Stomach (tissue), 4 donors: ENCODE data around the gene SOHLH2.

Experiments
- EP300 ChIP-seq: sonication (generic); formaldehyde crosslinking; IDR thresholded peaks from one replicate; pipeline ENCODE4 v1.6.1; 2017; ENCODE audit warnings: antibody characterized with exemption
- POLR2A ChIP-seq, 4 donors: fragments of 450-650 bp; IDR thresholded peaks; one replicate each; pipeline ENCODE4 v1.6.1; 2016; ENCODE audit warnings: antibody characterized with exemption in 4 of 4, control low read depth in 2 of 4, mild to moderate bottlenecking in 1 of 4, moderate library complexity in 1 of 4
- POLR2AphosphoS5 ChIP-seq, 3 donors: sonication (generic); formaldehyde crosslinking; IDR thresholded peaks; one replicate each; pipeline ENCODE4 v1.6.1; 2016; ENCODE audit warnings: antibody characterized with exemption in 3 of 3
- TF ChIP-seq, protein P1 (sequence below), 7 experiments: fragments of 450-650 bp in 4 of 7; fragments of 200-600 bp in 3 of 7; sonication (generic) in 3 of 7; IDR thresholded peaks; one replicate each; pipeline ENCODE4 v1.5.1; 2016 to 2019; ENCODE audit warnings: antibody characterized with exemption in 7 of 7, control low read depth in 2 of 7, mild to moderate bottlenecking in 1 of 7

DNA sequence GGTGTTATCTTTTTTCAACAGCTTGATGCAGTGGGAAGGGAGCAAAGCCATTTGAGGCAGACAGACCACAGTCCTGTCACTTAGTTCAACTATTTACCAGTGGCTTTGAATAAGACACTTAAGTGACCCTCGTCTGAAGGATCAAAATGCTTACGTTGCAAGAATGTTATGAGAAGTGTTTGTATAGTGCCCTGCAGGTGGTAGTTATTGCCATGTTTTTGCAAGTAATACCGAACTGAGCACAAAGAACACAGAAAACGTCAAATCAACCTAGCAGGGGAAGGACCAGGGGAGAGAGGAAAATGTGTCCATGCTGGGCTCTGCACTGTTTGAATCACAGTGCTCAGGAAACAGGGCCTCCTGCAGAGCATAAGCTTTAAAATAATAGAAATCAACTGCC, 2.8 kb downstream of the SOHLH2 start:
- TF ChIP-seq POLR2AphosphoS5 (IDR thresholded peaks at IDR 0.05) (no peak), POLR2A (IDR thresholded peaks at IDR 0.05) (no peak), EP300 (no peak)
- TF ChIP-seq, protein P1, sequence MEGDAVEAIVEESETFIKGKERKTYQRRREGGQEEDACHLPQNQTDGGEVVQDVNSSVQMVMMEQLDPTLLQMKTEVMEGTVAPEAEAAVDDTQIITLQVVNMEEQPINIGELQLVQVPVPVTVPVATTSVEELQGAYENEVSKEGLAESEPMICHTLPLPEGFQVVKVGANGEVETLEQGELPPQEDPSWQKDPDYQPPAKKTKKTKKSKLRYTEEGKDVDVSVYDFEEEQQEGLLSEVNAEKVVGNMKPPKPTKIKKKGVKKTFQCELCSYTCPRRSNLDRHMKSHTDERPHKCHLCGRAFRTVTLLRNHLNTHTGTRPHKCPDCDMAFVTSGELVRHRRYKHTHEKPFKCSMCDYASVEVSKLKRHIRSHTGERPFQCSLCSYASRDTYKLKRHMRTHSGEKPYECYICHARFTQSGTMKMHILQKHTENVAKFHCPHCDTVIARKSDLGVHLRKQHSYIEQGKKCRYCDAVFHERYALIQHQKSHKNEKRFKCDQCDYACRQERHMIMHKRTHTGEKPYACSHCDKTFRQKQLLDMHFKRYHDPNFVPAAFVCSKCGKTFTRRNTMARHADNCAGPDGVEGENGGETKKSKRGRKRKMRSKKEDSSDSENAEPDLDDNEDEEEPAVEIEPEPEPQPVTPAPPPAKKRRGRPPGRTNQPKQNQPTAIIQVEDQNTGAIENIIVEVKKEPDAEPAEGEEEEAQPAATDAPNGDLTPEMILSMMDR (IDR thresholded peaks at IDR 0.05): no peak
